ENCODE measurements around the gene AGPAT1.
"Not testable (repeated sequence)": the region's sequence is repeated elsewhere in the genome, so short reads cannot be mapped to it uniquely, and the experiment has no call there.

The AGPAT1 gene

GRCh38 chr6:32196682-32197616, 21.1 kb upstream of the AGPAT1 start:
- TF ChIP-seq ZFX (IDR thresholded peaks at IDR 0.05; ENCODE audit: borderline replicate concordance) (no peak), CTCF (IDR thresholded peaks at IDR 0.05) (no peak)
- peak overlapping the region; percentile 98 for H3K27ac ChIP-seq

GRCh38 chr6:32195902-32196681, 20.2 kb upstream of the AGPAT1 start:
- H3K27ac ChIP-seq: peak overlapping the region; percentile 98
- TF ChIP-seq CTCF (IDR thresholded peaks at IDR 0.05) (no peak), ZFX (IDR thresholded peaks at IDR 0.05; ENCODE audit: borderline replicate concordance) (no peak)

GRCh38 chr6:32195652-32195901, 19.7 kb upstream of the AGPAT1 start:
- peak overlapping the region; percentile 98 for H3K27ac ChIP-seq
- TF ChIP-seq ZFX (IDR thresholded peaks at IDR 0.05; ENCODE audit: borderline replicate concordance): no peak
- TF ChIP-seq CTCF (IDR thresholded peaks at IDR 0.05): no peak

- TF ChIP-seq CTCF (IDR thresholded peaks at IDR 0.05) (peak; percentile 77), ZFX (IDR thresholded peaks at IDR 0.05; ENCODE audit: borderline replicate concordance) (no peak)
- peak overlapping the region; percentile 98 for H3K27ac ChIP-seq
These were observed 19.2 kb upstream of the AGPAT1 start for GRCh38 chr6:32194825-32195651.

GRCh38 chr6:32194388-32194787, 18.5 kb upstream of the AGPAT1 start:
- H3K27ac ChIP-seq: peak overlapping the region; percentile 98; the same call in 1 of the 2 replicates
- TF ChIP-seq CTCF (IDR thresholded peaks at IDR 0.05): no peak
- no peak for TF ChIP-seq ZFX (IDR thresholded peaks at IDR 0.05; ENCODE audit: borderline replicate concordance)

GRCh38 chr6:32193096-32193495, 17.2 kb upstream of the AGPAT1 start:
- not testable (repeated sequence) for H3K27ac ChIP-seq

GRCh38 chr6:32192608-32193039, 16.7 kb upstream of the AGPAT1 start, which contains the start of gene GPSM3:
Gene GPSM3, minus strand, starts transcription at chr6:32192643. Its CDS starts 130 bp downstream, at chr6:32192513.
- no peak within 1 kb of the TSS for H3K27ac ChIP-seq
- TF ChIP-seq ZFX (IDR thresholded peaks at IDR 0.05; ENCODE audit: borderline replicate concordance) (no peak), CTCF (IDR thresholded peaks at IDR 0.05) (no peak)

All from 22Rv1 (cell line).